Tibial nerve (tissue), 4 donors: ENCODE measurements around the gene ZMYND11.

Source experiments
- CTCF ChIP-seq, 5 experiments: fragments of 200-600 bp in 3 of 5; fragments of 450-650 bp in 2 of 5; sonication (generic) in 3 of 5; IDR thresholded peaks; one replicate each; pipeline ENCODE4 v1.5.1; 2016 to 2019; ENCODE audit warnings: antibody characterized with exemption in 5 of 5, mild to moderate bottlenecking in 3 of 5, moderate library complexity in 2 of 5
- EP300 ChIP-seq, 2 donors: sonication (generic); formaldehyde crosslinking; IDR thresholded peaks; one replicate each; pipeline ENCODE4 v1.6.1; 2017; ENCODE audit warnings: antibody characterized with exemption in 2 of 2, mild to moderate bottlenecking in 1 of 2
- POLR2A ChIP-seq, 2 donors: fragments of 450-650 bp; IDR thresholded peaks; one replicate each; pipeline ENCODE4 v1.6.1; 2017; ENCODE audit warnings: antibody characterized with exemption in 2 of 2, mild to moderate bottlenecking in 2 of 2, moderate library complexity in 2 of 2

GRCh38 chr10:288316-289200, 153.3 kb downstream of the ZMYND11 start:
- TF ChIP-seq POLR2A (IDR thresholded peaks at IDR 0.05), result no peak
- TF ChIP-seq CTCF (IDR thresholded peaks at IDR 0.05), result no peak
- no peak for TF ChIP-seq EP300 (IDR thresholded peaks at IDR 0.05)
